Measurements from ENCODE around the gene OR3A1.
"Not testable (repeated sequence)": the region's sequence is repeated elsewhere in the genome, so short reads cannot be mapped to it uniquely, and the experiment has no call there.

OR3A1 gene

GRCh38 chr17:3298260-3298659 is at the start of gene OR3A1:
OR3A1 (minus strand) TSS chr17:3298360; CDS start chr17:3292582, 5,778 bp downstream.
- no peak for DNase-seq

- not testable (repeated sequence) for DNase-seq
These were observed 44.6 kb upstream of the OR3A1 start for GRCh38 chr17:3342782-3343181.

GRCh38 chr17:3335876-3336275 is 37.7 kb upstream of the OR3A1 start:
- no peak for DNase-seq

- no peak for DNase-seq
These were observed 20.2 kb upstream of the OR3A1 start for GRCh38 chr17:3318336-3318735.

GRCh38 chr17:3316836-3317235 is 18.7 kb upstream of the OR3A1 start:
- no peak for DNase-seq

- no peak for DNase-seq
These were observed 10.4 kb upstream of the OR3A1 start for GRCh38 chr17:3308603-3309002.

GRCh38 chr17:3295632-3296031 is 2.5 kb downstream of the OR3A1 start:
- no peak for DNase-seq

GRCh38 chr17:3293548-3293947 is 4.6 kb downstream of the OR3A1 start:
- DNase-seq, result not testable (repeated sequence)

- no peak for DNase-seq
These were observed 15.3 kb downstream of the OR3A1 start for GRCh38 chr17:3282901-3283300.

GRCh38 chr17:3276126-3276525 is 22.0 kb downstream of the OR3A1 start:
- DNase-seq, result no peak

GRCh38 chr17:3271072-3271848 is 26.9 kb downstream of the OR3A1 start:
- no peak for DNase-seq

- no peak for DNase-seq
These were observed 37.6 kb downstream of the OR3A1 start for GRCh38 chr17:3260600-3260999.

- DNase-seq, result no peak
These were observed 38.0 kb downstream of the OR3A1 start for GRCh38 chr17:3260163-3260562.

- DNase-seq, result no peak
These were observed 41.6 kb downstream of the OR3A1 start for GRCh38 chr17:3256575-3256974.

GRCh38 chr17:3249013-3249412 is 49.1 kb downstream of the OR3A1 start:
- not testable (repeated sequence) for DNase-seq

- not testable (repeated sequence) for DNase-seq
These were observed 53.3 kb downstream of the OR3A1 start for GRCh38 chr17:3244841-3245240.

- DNase-seq, result not testable (repeated sequence)
These were observed 57.1 kb downstream of the OR3A1 start for GRCh38 chr17:3241044-3241443.

Measured in CD4-positive, alpha-beta T cell treated with Interleukin-6 for 4 hours (primary cell).